ENCODE measurements around the gene PRDX1. TPM values are rescaled to one million over a fixed set of nuclear protein-coding genes. Genes with fewer than 3 reads are reported as not detected.

The PRDX1 gene
- total and polyA plus RNA-seq, 2 of the 4 experiments (the other 2 are of a cell fraction): 612 to 883 TPM

DNA sequence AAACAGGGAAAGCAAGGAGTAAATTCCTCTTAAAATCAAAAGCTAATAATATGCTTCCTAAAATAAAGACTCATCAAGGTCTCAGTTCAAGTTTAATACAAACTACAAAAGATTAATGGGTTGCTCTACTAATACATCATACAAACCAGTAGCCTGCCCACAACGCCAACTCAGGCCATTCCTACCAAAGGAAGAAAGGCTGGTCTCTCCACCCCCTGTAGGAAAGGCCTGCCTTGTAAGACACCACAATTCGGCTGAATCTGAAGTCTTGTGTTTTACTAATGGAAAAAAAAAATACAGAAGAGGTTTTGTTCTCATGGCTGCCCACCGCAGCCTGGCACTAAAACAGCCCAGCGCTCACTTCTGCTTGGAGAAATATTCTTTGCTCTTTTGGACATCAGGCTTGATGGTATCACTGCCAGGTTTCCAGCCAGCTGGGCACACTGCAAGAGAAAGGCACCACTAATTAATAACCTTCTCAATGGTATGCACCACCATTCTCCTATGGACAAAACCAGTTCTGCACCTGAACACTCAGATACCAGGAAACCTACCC, 10.6 kb downstream of the PRDX1 start:
- no peaks in the 10 kb centered on the region for H3K27me3 ChIP-seq (ENCODE audit: control insufficient read depth, insufficient read depth, low read length)
- in situ Hi-C loops (cut with MboI; ENCODE audit: low sequenced_read_pairs): no loop called here
- no CpG with 5 or more reads among the region's 4 CpGs for WGBS, 2 experiments (ENCODE audit: extremely low coverage in 2 of 2, insufficient read length in 1 of 2)

More for the DNA sequence above, 10.6 kb downstream of the PRDX1 start:
- no peak overlapping the region for H2BK20ac ChIP-seq (ENCODE audit: low read depth, low read length)
- H4K5ac ChIP-seq (ENCODE audit: low read depth, low read length): no peak overlapping the region
- DNase-seq (no peak), ATAC-seq (ENCODE audit: low read depth) (no peak)
- H3K4me1 ChIP-seq (ENCODE audit: control insufficient read depth, insufficient read depth, low read length): peaks cover 11% of the 10 kb centered on the region
- BruUV-seq (replicated peaks): no TSS peak
- no peak overlapping the region for H3K56ac ChIP-seq (ENCODE audit: extremely low read depth, insufficient read depth, low read length)
- H3K4ac ChIP-seq (ENCODE audit: low read depth, low read length): no peak overlapping the region
- no peak overlapping the region for H3K9ac ChIP-seq (ENCODE audit: low read depth, low read length)
- H3K9me3 ChIP-seq (ENCODE audit: control insufficient read depth, insufficient read depth, low read length): no peaks in the 10 kb centered on the region
- no peak overlapping the region for H4K91ac ChIP-seq (ENCODE audit: insufficient read depth, low read depth, low read length)
- H3K4me3 ChIP-seq (ENCODE audit: insufficient read depth, low read depth, low read length): no peak overlapping the region
- no peak overlapping the region for H2AK9ac ChIP-seq (replicated peaks; ENCODE audit: low read depth, low read length, poor library complexity)
- H3K14ac ChIP-seq (replicated peaks; ENCODE audit: low read depth, low read length): no peak overlapping the region
- peaks cover 42% of the 10 kb centered on the region for H4K20me1 ChIP-seq (ENCODE audit: insufficient read depth, low read length)
- H3K27ac ChIP-seq (ENCODE audit: insufficient read depth, low read length): no peak overlapping the region
- H2BK120ac ChIP-seq (ENCODE audit: low read depth, low read length): no peak overlapping the region
- CTCF ChIA-PET: no interaction called here
- no peak overlapping the region for H4K8ac ChIP-seq (ENCODE audit: low read depth in 2 of 2, low read length in 2 of 2)
- TF ChIP-seq POLR2A (IDR thresholded peaks at IDR 0.05; ENCODE audit: low read depth, low read length): no peak
- no peak for TF ChIP-seq MXI1 (IDR thresholded peaks at IDR 0.05; ENCODE audit: borderline replicate concordance, low read depth, low read length)
- TF ChIP-seq USF2 (IDR thresholded peaks at IDR 0.05; ENCODE audit: low read depth, low read length): no peak
- no peak for TF ChIP-seq RFX5 (IDR thresholded peaks at IDR 0.05; ENCODE audit: low read depth, low read length)
- no peak for TF ChIP-seq SMC3 (IDR thresholded peaks at IDR 0.05; ENCODE audit: low read depth, low read length)
- no peak for TF ChIP-seq RCOR1 (IDR thresholded peaks at IDR 0.05; ENCODE audit: insufficient replicate concordance, low read length)
- TF ChIP-seq MAZ (IDR thresholded peaks at IDR 0.05; ENCODE audit: borderline replicate concordance, low read depth, low read length): no peak
- no peak for TF ChIP-seq MAFK (IDR thresholded peaks at IDR 0.05; ENCODE audit: low read depth, low read length)
- TF ChIP-seq RAD21 (IDR thresholded peaks at IDR 0.05; ENCODE audit: low read length): no peak
- no peak for TF ChIP-seq NFE2L2 (IDR thresholded peaks at IDR 0.05; ENCODE audit: low read depth, low read length)
- no peak for TF ChIP-seq CEBPB (IDR thresholded peaks at IDR 0.05; ENCODE audit: low read depth, low read length)
- TF ChIP-seq BHLHE40 (IDR thresholded peaks at IDR 0.05; ENCODE audit: low read depth, low read length): no peak
- no peak for TF ChIP-seq CHD1 (IDR thresholded peaks at IDR 0.05; ENCODE audit: low read depth, low read length)
- TF ChIP-seq, protein P1, sequence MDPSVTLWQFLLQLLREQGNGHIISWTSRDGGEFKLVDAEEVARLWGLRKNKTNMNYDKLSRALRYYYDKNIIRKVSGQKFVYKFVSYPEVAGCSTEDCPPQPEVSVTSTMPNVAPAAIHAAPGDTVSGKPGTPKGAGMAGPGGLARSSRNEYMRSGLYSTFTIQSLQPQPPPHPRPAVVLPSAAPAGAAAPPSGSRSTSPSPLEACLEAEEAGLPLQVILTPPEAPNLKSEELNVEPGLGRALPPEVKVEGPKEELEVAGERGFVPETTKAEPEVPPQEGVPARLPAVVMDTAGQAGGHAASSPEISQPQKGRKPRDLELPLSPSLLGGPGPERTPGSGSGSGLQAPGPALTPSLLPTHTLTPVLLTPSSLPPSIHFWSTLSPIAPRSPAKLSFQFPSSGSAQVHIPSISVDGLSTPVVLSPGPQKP (IDR thresholded peaks at IDR 0.05; ENCODE audit: borderline replicate concordance, low read depth, low read length): no peak
- no peak for TF ChIP-seq FOS (IDR thresholded peaks at IDR 0.05; ENCODE audit: low read depth, low read length)
- no peak overlapping the region for H2AFZ ChIP-seq (replicated peaks; ENCODE audit: low read length, poor library complexity)
- dilution Hi-C loops (cut with HindIII; ENCODE audit: low sequenced_read_pairs, unreplicated experiment) (no loop called here), intact Hi-C loops (cut with micrococcal nuclease) (loop anchor here (5.0 kb wide), 1 partner anchor 176 kb away; the partner anchor contains the start of genes GPBP1L1 and TMEM69)
- no peak overlapping the region for H2BK5ac ChIP-seq (ENCODE audit: low read depth, low read length, poor library complexity, severe bottlenecking)
- H3K9me1 ChIP-seq (ENCODE audit: insufficient read depth, low read length): peaks cover 19% of the 10 kb centered on the region
- peaks cover 48% of the 10 kb centered on the region for H3K36me3 ChIP-seq (ENCODE audit: control insufficient read depth, insufficient read depth, low read length)
- H3K23ac ChIP-seq (ENCODE audit: low read depth, low read length): no peak overlapping the region
- POLR2A ChIA-PET (ENCODE audit: unreplicated experiment): no interaction called here
- no peak overlapping the region for H2AK5ac ChIP-seq (ENCODE audit: low read depth, low read length)
- peaks cover 2 to 48% of the 10 kb centered on the region in 2 experiments for H3K79me1 ChIP-seq (ENCODE audit: low read depth in 1 of 2, low read length in 2 of 2)
- H3K4me2 ChIP-seq (ENCODE audit: low read depth, low read length): no peak overlapping the region
- H3K18ac ChIP-seq (ENCODE audit: low read depth, low read length): no peak overlapping the region
- no peak overlapping the region for H2BK15ac ChIP-seq (ENCODE audit: low read depth, low read length)

All from IMR-90 (cell line).